Common myeloid progenitor, CD34-positive (primary cell): ENCODE measurements around the gene ITGB2.
"Not testable (repeated sequence)": the region's sequence is repeated elsewhere in the genome, so short reads cannot be mapped to it uniquely, and the experiment has no call there.

Experiments
- CTCF ChIA-PET: fragments of 350-600 bp; sonication (Branson Sonifier 250); formaldehyde crosslinking; loops from one replicate; lab custom pipeline; 2021; ENCODE audit warnings: antibody characterized with exemption; lab: Charles Lee
- POLR2A ChIA-PET: fragments of 350-600 bp; sonication (Branson Sonifier 250); formaldehyde crosslinking; loops from one replicate; lab custom pipeline; 2021; ENCODE audit warnings: antibody characterized with exemption; lab: Charles Lee
- DNase-seq, 3 donors: peaks; one replicate each; pipeline versions ENCODE4 v3.0.0 to v3.0.0-alpha.2; 2013
- H3K27ac ChIP-seq, 2 experiments: 1 replicate in 1 of 2; 2 replicates in 1 of 2; pipeline ENCODE4 v1.7.0; 2013; ENCODE audit warnings: inconsistent platforms in 2 of 2, low read length in 2 of 2, mild to moderate bottlenecking in 2 of 2, low read depth in 1 of 2, moderate library complexity in 1 of 2; ENCODE audit not compliant: severe bottlenecking in 2 of 2, insufficient read depth in 1 of 2, poor library complexity in 1 of 2
- H3K27me3 ChIP-seq, 5 experiments: replicated peaks in 2 of 5; 1 replicate in 3 of 5; 2 replicates in 2 of 5; pipeline versions ENCODE4 v1.6.1 to v1.7.0; 2013; ENCODE audit warnings: low read length in 4 of 5, mild to moderate bottlenecking in 2 of 5, moderate library complexity in 2 of 5, inconsistent platforms in 1 of 5; ENCODE audit not compliant: insufficient read depth in 5 of 5, control insufficient read depth in 4 of 5
- H3K36me3 ChIP-seq, 4 experiments: 1 replicate in 2 of 4; 2 replicates in 2 of 4; pipeline versions ENCODE4 v1.6.1 to v1.7.0; 2013; ENCODE audit warnings: low read length in 3 of 4, control low read depth in 1 of 4, mild to moderate bottlenecking in 1 of 4; ENCODE audit not compliant: control insufficient read depth in 4 of 4, insufficient read depth in 4 of 4
- H3K4me1 ChIP-seq, 4 experiments: 1 replicate in 3 of 4; 2 replicates in 1 of 4; pipeline versions ENCODE4 v1.6.1 to v1.7.1; 2013; ENCODE audit warnings: low read length in 3 of 4, mild to moderate bottlenecking in 3 of 4, control low read depth in 1 of 4, inconsistent platforms in 1 of 4, moderate library complexity in 1 of 4; ENCODE audit not compliant: control insufficient read depth in 4 of 4, insufficient read depth in 4 of 4; ENCODE audit errors: control extremely low read depth in 1 of 4
- H3K4me3 ChIP-seq, 7 experiments: 1 replicate in 4 of 7; 2 replicates in 3 of 7; pipeline versions ENCODE4 v1.5.1 to v1.7.0; 2013; ENCODE audit warnings: mild to moderate bottlenecking in 7 of 7, low read length in 6 of 7, moderate library complexity in 6 of 7, inconsistent platforms in 2 of 7, low read depth in 2 of 7, control low read depth in 1 of 7; ENCODE audit not compliant: insufficient read depth in 4 of 7, control insufficient read depth in 1 of 7; ENCODE audit errors: extremely low read depth in 1 of 7
- H3K9me3 ChIP-seq, 5 experiments: 1 replicate in 4 of 5; 2 replicates in 1 of 5; pipeline versions ENCODE4 v1.6.1 to v1.7.1; 2013; ENCODE audit warnings: low read length in 4 of 5, mild to moderate bottlenecking in 2 of 5, inconsistent platforms in 1 of 5, low read depth in 1 of 5, moderate library complexity in 1 of 5; ENCODE audit not compliant: control insufficient read depth in 4 of 5, insufficient read depth in 2 of 5; ENCODE audit errors: control extremely low read depth in 1 of 5
- WGBS: methylation state at CpG from one replicate; pipeline ENCODE4 v1.1.5; 2013; ENCODE audit not compliant: insufficient coverage; 5-methylcytosine and 5-hydroxymethylcytosine counted together

The ITGB2 gene

GRCh38 chr21:44918107-44918470 is 2.6 kb downstream of the ITGB2 start:
- ChIA-PET CTCF (interaction anchor here (0.8 to 3.5 kb wide), 6 partner anchors 10 to 114 kb away, joined by 3 to 13 read pairs (median 3); no protein-coding TSS in a partner anchor), POLR2A (no interaction called here)
- Histone ChIP-seq H3K27me3 (no peaks in the 10 kb centered on the region), H3K27ac (no peak overlapping the region), H3K36me3 (peaks cover 0 to 13% (median 8%) of the 10 kb centered on the region in 4 experiments), H3K4me3 (no peak overlapping the region), H3K4me1 (peaks cover 12 to 79% (median 66%) of the 10 kb centered on the region in 4 experiments), H3K9me3 (no peaks in the 10 kb centered on the region)
- 92% methylated on average over 12 of the region's 12 CpGs for WGBS
- DNase-seq = no peak

GRCh38 chr21:44917446-44918106 is 3.1 kb downstream of the ITGB2 start:
- POLR2A ChIA-PET = no interaction called here
- Histone ChIP-seq H3K9me3 (no peaks in the 10 kb centered on the region), H3K27me3 (no peaks in the 10 kb centered on the region), H3K36me3 (peaks cover 0 to 13% (median 8%) of the 10 kb centered on the region in 4 experiments), H3K4me3 (no peak overlapping the region), H3K4me1 (peaks cover 7 to 77% (median 65%) of the 10 kb centered on the region in 4 experiments), H3K27ac (no peak overlapping the region)
- 98% methylated on average over 12 of the region's 15 CpGs for WGBS
- no peak for DNase-seq
- CTCF ChIA-PET = interaction anchor here (0.8 to 3.5 kb wide), 7 partner anchors 9 to 114 kb away, joined by 3 to 13 read pairs (median 4); no protein-coding TSS in a partner anchor

- Histone ChIP-seq H3K27me3 (no peaks in the 10 kb centered on the region), H3K4me3 (no peak overlapping the region), H3K36me3 (peaks cover 0 to 13% (median 8%) of the 10 kb centered on the region in 4 experiments), H3K9me3 (no peaks in the 10 kb centered on the region), H3K4me1 (peaks cover 4 to 77% (median 71%) of the 10 kb centered on the region in 4 experiments), H3K27ac (no peak overlapping the region)
- CTCF ChIA-PET = interaction anchor here (0.8 to 3.5 kb wide), 6 partner anchors 9 to 41 kb away, joined by 3 to 13 read pairs (median 4); no protein-coding TSS in a partner anchor
- no peak for DNase-seq
- POLR2A ChIA-PET = no interaction called here
- whole genome bisulfite sequencing = 81% methylated on average over 5 of the region's 7 CpGs
These were observed 3.7 kb downstream of the ITGB2 start for GRCh38 chr21:44916965-44917364.

- ChIA-PET POLR2A (interaction anchor here (1.5 kb wide), 1 partner anchor 33 kb away, joined by 6 read pairs; no protein-coding TSS in a partner anchor), CTCF (interaction anchor here (0.9 to 6.1 kb wide), 8 partner anchors 11 to 47 kb away, joined by 3 to 50 read pairs (median 5); no protein-coding TSS in a partner anchor)
- DNase-seq = peak; percentile 54 to 85 (median 83)
- Histone ChIP-seq H3K4me3 (peak overlapping the region in 3 of 7 experiments; percentile 12 to 35 (median 25)), H3K36me3 (peaks cover 0 to 20% (median 9%) of the 10 kb centered on the region in 4 experiments), H3K4me1 (peaks cover 4 to 82% (median 75%) of the 10 kb centered on the region in 4 experiments), H3K27me3 (no peaks in the 10 kb centered on the region), H3K9me3 (no peaks in the 10 kb centered on the region), H3K27ac (peak overlapping the region in 1 of 2 experiments; percentile 34)
- WGBS = 26% methylated on average over 11 of the region's 18 CpGs
These were observed 6.4 kb downstream of the ITGB2 start for GRCh38 chr21:44914176-44914874.

GRCh38 chr21:44913425-44914175 is 7.1 kb downstream of the ITGB2 start:
- Histone ChIP-seq H3K36me3 (peaks cover 2 to 27% (median 9%) of the 10 kb centered on the region in 4 experiments), H3K4me1 (peaks cover 4 to 82% (median 75%) of the 10 kb centered on the region in 4 experiments), H3K27me3 (no peaks in the 10 kb centered on the region), H3K4me3 (peak overlapping the region in 4 of 7 experiments; percentile 19 to 35 (median 26)), H3K27ac (peak overlapping the region in 1 of 2 experiments; percentile 16), H3K9me3 (no peaks in the 10 kb centered on the region)
- WGBS = 71% methylated on average over 4 of the region's 7 CpGs
- no peak for DNase-seq
- ChIA-PET CTCF (interaction anchor here (0.9 to 6.1 kb wide), 9 partner anchors 11 to 46 kb away, joined by 3 to 50 read pairs (median 5); no protein-coding TSS in a partner anchor), POLR2A (interaction anchor here (1.2 to 1.5 kb wide), 2 partner anchors 21 to 32 kb away, joined by 5 to 6 read pairs; no protein-coding TSS in a partner anchor)

- 69% methylated on average over 12 of the region's 25 CpGs for WGBS
- not testable (repeated sequence) for DNase-seq, H3K27me3 ChIP-seq, H3K9me3 ChIP-seq
- ChIA-PET POLR2A (interaction anchor here (1.2 to 1.5 kb wide), 2 partner anchors 20 to 32 kb away, joined by 5 to 6 read pairs; no protein-coding TSS in a partner anchor), CTCF (interaction anchor here (1.4 to 6.1 kb wide), 6 partner anchors 14 to 31 kb away, joined by 5 to 50 read pairs (median 18); no protein-coding TSS in a partner anchor)
- Histone ChIP-seq H3K27ac (peak overlapping the region; percentile 58 to 76), H3K4me1 (peaks cover 8 to 81% (median 77%) of the 10 kb centered on the region in 4 experiments), H3K4me3 (peak overlapping the region in 2 of 7 experiments; percentile 11 to 56), H3K36me3 (peaks cover 2 to 20% (median 7%) of the 10 kb centered on the region in 4 experiments)
These were observed 7.9 kb downstream of the ITGB2 start for GRCh38 chr21:44912506-44913412.
